Pons (tissue), 1 donor: ENCODE measurements around the gene BIRC2.
A peak's percentile ranks its signal among the peaks of the same experiment; 100 is the strongest.

Experiments
- DNase-seq: peaks from one replicate; pipeline ENCODE4 v3.0.0-alpha.2; 2016; ENCODE audit warnings: low spot score

BIRC2 gene

DNA sequence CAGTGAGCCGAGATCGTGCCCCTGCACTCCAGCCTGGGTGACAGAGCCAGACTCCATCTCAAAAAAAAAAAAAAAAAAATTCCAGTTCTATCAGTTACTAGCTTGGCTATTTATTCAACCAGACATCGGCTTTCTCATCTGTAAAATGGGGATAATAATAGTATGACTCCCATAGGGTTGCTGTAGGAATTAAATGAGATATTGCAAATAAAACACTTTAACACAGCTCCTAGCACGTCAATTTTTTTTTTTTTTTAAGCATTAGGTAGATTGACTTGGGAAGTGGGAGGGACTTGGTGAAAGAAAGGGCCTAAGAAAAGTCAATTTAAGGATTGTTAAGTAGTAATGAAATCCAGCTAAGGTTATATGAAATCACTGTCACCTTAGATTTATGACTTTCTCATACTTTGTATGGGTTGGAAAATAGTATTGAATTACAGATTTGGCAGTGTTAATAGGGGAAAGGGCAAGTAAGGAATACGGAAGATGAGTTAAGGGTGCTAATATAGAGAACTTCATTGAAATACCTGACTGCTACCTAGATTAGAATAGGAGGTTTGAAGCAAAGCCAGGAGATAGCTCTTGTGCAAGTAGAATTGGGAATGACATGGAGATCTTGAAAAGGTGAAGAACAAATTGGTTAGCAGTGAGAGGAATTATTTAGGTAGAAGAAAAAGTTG lies 28.8 kb downstream of the BIRC2 start:
- DNase-seq, result no peak

DNA sequence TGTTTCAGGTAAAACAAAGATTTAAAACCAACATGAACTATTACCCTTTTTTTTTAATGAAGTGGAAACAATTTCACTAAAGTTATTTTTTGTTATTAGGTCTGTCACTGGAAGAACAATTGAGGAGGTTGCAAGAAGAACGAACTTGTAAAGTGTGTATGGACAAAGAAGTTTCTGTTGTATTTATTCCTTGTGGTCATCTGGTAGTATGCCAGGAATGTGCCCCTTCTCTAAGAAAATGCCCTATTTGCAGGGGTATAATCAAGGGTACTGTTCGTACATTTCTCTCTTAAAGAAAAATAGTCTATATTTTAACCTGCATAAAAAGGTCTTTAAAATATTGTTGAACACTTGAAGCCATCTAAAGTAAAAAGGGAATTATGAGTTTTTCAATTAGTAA lies 30.9 kb downstream of the BIRC2 start:
- no peak for DNase-seq

DNA sequence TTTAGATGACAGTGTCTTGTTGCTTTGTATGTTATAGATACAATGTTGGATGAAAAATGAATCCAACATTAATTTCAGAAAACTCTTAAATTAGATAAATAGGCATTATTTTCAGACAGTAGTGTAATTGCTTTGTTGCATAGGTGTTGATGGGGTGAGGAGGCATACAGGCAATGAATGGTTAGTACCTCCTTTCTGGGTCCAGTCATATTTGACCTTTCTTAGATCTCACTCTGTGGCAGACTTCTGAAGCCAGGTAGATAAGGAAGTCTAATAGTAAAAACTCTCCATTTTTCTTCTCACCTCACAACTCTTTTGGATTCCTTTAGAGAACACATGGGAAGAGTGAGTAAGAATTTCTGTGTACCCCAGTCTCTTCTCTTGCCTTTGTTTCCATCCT lies 31.8 kb downstream of the BIRC2 start:
- no peak for DNase-seq

DNA sequence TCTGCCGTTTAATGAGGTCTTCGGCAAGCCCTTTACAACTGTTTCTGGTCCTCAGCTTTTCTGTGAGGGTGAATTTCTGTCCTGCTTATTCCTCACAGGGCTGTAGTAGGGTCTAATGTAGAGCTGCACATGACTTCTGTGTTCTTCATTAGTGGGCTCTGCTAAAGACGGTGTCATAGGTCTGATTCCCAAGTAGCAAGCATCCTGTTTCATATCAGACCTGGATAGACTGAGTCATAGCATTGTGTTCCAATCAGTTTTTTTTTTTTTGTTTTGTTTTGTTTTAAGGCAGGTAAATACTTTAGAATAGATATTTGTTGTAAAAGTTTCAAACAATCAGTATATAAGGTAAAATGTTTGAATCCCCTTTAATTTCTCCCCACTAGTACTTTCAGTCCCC lies 35.4 kb downstream of the BIRC2 start:
- no peak for DNase-seq

DNA sequence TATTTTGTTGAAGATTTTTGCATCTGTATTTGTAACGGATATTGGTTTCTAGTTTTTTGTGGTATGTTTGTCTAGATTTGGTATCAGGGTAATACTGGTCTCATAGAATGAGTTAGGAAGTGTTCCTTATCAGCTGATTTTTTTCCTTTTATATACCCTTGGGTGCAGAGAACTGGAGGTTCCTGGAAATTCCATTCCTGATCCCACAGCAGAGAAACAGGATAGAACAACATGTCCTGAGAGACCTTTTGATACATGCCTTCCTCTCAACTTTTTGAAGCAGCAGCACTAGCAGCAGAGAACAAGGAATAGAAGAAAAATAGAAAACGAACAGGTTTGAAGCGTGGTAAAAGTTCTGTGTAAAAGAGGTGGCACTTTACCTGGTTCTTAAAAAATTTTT lies 36.8 kb downstream of the BIRC2 start:
- DNase-seq, result no peak

DNA sequence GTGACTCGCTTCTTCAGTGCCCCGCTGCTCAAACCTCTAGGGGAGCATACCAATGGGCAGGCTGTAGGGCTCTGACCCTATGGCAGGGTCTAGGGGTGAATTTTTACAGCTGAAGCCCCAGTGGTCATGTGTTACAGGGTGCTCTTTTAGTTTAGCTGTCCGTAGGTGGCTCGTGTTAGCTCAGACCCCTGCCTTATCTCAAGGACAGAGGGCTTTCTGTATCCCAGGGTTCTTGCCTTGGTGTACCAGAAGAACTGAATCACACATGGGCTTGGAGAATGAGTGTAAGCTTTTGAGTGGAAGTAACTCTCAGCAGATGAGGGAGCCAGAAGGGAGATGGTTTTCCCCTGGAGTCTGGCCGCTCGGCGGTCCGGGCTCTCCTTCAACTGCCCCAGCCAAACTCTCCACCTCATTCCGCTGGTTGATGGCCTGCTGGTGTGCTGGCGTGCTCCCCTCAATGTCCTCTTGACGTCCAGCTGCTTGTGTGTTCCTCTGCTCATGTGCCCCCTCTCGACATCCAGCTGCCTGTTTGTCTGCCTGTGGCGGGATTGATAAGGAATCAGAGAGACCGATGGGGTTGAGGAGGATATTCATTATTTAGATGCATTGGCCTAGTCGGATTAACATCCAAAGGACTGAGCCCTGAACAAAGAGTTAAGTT lies 37.5 kb downstream of the BIRC2 start:
- DNase-seq, result no peak

DNA sequence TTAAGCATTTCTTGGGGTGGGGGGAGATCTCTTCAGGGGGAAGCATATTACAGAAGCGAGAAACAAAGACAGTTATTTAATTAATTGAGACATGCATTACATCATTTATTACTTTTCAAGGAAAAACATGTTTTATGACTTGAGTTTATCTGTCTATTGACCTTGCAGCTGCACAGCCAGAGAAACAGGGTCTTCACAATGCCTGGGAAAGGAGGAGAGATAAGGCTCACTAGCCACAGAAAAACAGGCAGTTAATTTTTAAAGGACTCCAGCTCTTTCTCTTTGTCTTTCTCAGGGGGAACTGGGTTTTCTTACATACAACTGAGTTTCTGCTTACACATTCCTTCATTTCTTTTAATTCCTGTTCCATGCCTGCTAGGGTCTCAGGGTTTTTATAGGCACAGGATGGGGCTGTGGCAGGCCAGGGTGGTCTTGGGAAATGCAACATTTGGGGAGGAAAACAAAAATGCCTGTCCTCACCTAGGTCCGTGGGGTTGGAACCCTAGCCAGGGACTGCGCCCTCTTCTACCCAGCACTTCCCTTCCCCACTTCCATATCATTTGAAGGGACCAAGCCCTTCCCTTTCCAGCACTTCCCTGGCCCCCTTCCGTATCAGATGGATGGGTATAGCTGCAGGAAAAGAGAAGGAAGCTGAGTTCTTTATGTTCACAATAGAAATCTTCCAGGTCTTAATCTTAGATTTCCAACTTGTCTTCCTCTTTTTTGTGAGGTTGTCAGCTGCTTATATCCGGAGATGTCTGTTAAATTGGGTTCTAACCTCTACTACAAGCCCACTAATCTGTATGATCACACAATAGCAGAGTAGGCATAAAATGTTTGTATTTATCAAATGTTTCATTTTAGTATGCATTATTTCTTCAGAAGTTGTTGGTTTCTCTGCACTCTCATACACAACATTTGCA lies 38.3 kb downstream of the BIRC2 start:
- DNase-seq, result no peak

DNA sequence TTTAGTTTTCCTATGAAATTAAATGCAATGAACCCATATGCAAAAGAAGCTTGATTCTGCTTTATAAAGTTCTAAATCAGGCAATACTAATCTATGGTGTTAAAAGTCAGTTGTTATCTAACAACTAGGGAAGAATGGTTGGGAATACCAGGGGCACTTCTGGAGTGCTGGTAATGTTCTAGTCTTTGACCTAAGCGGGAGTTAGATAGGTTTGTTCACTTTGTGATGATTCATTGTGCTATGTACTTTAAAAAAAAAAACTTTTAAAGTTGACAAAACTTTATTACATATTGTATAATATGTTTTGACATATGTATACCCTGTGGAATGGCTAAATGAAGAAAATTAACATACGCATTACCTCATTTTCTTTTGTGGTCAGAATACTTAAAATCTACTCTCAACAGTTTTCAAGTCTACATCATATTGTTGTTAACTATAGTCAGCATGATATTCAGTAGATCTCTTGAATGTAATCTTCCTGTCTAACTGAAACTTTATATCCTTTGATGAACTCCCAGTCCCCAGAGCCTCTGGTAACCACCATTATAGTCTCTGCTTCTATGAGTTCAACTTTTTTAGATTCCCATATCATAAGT lies 39.2 kb downstream of the BIRC2 start:
- no peak for DNase-seq

DNA sequence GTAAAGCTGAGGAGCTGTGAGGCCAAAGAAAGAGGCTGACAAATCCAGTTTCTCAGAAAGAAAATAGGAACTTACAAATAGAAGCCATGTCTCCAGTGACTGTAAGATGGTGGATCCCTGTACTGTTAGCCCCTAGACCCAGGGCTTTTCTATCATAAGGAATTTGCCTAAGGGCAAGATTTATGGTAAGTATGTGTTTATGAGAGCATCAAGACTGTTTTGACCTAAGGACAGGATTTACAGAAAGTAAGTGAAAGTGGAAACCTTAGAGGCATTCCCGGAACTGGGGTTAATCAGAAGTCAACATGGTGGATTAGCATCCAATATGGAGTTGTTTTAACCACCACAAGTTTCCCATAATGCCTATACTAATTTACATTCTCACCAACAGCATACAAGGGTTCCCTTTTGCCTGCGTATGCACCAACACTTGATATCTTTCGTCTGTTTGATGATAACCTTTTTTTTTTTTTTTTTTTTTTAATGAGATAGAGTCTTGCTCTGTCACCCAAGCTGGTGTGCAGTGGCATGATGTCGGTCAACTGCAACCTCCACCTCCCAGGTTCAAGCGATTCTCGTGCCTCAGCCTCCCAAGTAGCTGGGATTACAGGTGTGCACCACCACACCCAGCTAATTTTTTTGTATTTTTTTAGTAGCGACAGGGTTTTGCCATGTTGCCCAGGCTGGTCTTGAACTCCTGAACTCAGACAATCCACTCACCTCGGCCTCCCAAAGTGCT lies 40.2 kb downstream of the BIRC2 start:
- DNase-seq, result no peak

DNA sequence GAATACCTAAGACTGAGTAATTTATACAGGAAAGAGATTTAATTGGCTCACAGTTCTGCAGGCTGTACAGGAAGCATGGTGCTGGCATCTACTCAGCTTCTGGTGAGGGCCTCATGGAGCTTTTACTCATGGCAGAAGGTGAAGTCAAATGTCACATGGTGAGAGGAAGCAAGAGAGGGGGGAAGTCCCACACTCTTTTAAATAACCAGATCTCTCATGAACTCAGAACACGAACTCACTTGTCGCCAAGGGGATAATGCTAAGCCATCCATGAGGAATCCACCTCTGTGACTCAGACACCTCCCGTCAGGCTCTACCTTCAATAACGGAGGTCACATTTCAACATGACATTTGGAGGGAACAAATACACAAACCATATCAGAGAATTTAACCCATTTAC lies 42.2 kb downstream of the BIRC2 start:
- no peak for DNase-seq

DNA sequence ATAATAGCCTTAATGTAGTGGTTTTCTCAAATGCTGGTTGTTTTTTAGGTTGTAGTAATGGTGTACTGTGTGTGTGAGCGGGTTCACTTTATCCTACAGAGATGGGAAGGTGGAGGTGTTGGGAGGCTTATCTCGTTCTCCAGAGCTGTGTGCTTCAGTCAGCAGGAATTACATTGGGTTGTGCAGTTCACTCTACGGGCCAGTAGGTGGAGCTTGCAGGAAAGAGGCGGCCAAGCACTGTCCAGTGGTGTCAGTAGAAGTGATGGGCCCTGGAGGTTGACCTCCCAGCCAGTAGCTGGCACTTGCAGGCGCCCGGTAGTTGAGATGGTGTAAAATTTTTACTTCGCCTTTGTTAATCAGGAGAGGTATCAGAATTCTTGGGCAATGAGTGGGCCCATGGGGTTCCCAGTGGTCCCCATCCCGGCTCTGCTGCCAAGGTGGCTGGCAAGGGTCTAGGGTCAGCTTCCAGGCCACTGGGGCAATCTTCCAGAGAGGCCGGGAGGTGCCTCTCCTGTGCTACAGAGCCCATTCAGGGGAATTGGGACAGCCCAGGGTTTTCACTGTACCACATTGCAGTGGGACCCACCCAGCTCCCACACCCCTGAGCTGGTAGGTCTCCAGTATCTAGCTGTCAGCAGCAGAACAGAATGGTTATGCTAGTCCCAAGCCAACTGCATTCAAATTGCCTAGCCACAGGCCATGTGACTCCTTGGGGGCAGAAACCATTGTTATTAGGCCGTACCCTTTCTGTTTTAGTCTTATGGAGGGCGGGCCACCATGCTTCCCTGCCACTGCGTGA lies 43.9 kb downstream of the BIRC2 start:
- DNase-seq, result peak; percentile 80

DNA sequence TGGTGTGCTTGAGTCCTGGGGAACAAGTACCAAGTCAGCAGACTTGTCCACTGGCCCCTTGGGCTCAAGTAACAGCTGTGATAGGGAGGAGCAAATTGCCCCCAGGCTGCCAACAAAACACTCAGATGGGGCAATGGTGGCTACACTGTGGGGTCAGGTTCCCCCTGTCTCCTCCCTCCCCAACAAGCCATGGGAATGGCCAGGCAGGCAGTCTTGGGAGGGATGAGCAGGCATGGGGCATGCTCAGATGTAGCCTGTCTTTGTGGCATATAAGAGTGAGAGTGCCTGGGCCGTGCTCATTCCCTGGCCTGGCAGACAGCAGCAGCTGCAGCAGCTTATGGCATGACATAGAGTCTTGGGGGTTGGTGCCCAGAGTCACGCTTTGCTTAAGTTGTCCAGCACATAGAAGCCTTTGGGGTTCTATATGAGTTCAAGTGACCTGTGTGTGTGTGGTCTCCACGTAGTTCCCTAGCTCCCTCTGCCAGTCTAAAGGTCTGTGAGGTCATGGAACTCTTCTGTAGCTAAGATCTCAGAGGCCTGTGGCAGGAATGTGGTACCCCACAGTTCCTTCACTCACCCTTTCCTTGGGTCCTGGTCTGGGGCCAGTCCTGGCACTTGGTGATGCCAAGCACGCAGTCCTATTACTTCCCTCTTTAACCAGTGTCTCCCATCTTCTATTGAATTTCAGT lies 44.7 kb downstream of the BIRC2 start:
- DNase-seq, result no peak

DNA sequence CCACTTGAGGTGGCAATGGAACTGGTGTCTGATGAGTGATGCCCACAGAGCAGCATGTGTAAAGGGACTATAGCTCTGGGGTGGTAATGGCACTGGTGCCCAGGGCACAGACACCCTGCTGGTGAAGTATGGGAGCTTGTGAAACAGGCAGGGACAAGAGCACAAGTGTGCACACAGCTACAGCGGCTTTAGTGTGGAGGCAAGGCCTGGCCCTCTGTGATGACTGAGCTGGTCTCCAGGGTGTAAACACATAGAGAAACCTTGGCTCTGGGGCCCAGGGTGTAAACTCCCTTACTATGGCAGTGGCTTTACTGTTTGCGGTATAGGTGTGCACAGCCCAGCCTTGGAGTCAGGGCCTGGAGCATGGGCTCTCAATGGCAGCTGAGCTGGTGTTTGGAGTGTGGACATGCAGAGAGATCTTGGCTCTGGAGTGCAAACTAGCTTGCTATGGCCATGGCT lies 46.3 kb downstream of the BIRC2 start:
- no peak for DNase-seq

DNA sequence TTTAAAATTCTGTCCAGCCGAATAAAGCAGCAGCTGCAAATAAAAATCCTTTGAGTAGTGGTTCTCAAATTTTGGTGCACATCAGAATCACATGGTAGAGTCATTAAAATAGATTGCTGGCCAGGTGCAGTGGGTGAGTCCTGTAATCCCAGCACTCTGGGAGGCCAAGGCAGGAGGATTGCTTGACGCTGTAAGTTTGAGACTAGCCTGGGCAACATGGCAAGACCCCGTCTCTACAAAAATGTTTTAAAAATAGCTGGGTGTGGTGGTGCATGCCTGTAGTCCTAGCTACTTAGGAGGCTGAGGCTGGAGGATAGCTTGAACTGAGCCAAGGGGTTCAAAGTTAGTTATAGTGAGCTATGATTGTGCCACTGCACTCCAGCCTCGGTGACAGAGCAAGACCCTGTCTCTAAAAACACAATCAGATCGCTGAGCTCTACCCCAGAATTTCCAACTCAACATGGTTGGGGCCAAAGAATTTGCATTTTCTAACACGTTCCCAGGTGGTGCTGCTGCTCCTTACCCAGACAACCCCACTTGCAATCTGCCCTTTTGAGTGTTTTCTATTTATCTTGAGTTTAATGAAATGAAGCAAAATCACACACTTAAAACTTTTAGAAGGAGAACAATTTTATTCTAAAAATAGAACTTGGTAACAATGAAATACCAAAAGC lies 48.8 kb downstream of the BIRC2 start:
- DNase-seq, result no peak

DNA sequence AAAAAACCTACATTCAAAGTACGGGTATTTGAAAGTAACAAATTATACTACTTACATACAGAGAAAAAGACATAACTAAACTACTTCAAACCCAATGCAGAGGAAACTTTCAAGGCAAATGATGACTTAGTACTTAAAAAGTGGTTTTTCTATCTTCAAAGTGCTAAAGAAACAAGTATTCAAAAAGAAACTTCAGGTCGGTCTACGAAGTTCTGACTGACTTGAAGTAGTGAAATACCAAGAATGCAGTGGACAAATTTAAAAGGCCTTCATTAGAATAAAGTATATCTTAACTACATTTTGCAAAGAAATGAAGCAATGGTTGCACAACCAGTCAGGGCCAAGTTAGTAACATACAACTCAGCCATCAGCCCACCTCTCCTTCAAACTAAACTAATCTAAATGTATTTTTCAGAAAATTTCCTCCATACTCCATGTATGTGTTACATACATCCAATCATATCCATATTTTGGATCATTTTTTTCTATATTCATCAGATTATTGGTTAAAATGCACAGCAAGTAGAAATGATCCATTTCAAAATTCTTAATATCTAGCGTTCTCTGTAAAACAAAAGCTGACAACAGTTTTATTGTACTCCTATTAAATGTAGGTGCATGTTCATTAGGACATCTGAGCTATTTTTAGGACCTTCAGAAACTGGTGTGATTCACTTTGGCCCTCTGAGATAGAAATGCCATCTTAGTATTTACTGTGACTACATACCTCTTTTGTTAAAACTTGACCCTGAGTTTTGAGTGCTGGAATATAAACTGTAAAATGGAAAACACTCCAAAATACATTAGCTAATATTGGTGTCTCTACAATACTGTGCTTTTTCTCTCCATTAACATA lies 49.9 kb downstream of the BIRC2 start:
- DNase-seq, result no peak

DNA sequence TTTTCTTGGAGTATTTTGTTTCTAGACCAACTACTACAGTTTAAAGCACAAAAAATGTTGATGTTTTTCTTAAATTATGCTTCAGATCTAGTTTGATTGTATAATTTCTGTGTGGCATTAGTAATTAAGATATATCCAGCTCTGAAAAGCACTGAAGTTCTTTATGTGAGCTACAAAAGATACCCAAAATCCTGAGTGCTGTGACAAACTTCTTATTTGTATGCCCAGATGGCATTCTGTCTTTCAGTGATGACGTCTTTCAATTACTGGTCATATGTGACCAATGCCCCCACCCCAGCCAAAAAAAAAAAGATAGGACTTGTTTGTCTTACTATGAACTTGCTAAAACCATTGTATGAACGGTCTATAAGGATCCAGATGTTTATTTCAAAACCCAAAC lies 51.3 kb downstream of the BIRC2 start:
- DNase-seq, result no peak

DNA sequence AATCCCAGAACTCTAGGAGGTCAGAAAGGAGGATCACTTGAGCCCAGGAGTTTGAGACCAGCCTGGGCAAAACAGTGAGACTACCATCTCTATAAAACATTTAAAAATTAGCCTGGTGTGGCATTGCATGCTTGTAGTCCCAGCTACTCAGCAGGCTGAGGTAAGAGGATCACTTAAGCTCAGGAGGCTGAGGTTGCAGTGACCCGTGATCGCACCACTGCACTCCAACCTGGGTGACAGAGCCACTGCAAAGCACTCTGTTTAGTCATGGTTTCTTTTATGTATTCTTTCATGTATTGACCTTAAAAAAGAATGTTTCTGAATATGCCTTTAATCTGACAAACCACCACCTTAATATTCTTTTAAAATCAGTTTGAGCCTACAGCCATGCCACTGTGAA lies 52.2 kb downstream of the BIRC2 start:
- DNase-seq, result no peak

DNA sequence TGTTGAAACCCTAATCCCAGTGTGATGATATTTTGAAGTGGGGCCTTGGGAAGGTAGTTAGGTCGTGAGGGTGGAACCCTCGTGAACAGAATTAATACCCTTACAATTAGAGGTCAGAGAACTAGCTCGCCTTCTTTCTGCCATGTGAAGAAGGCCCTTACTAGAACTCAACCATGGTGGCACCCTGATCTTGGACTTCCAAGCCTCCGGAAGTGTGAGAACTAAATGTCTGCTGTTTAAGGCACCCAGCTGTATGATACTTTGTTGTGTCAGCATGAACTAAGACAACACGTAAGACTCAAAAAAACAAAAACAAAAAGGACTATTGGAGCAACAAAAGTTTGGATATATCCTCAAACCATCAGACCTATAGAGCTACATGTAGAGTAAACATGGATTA lies 53.6 kb downstream of the BIRC2 start:
- DNase-seq, result no peak

DNA sequence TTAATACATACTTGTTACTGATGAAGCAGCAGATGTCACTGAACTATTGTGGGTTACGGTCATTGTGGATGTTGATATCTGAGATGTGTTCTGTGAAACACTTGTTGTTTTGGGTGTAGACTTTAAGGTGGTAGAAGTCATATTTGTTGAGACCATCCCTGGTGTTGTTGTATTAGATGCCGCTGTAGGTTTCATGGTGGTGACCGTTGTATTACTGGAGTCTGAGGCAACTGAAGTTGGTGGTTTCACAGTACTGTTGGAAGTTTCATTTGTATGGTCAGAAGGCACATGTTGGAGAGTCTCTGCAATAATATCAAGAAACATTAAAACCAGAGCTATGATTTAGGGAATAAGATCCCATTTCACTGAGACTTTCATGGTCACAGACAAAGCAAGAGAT lies 54.9 kb downstream of the BIRC2 start:
- DNase-seq, result peak; percentile 41
